ENCODE results near the gene TAL2. TPM values are rescaled to one million over a fixed set of nuclear protein-coding genes. Genes with fewer than 3 reads are reported as not detected.
A peak's percentile ranks its signal among the peaks of the same experiment; 100 is the strongest.

Gene TAL2
- total RNA-seq, 1 experiment from 2014 or later, result not detected

- intact Hi-C loops (cut with micrococcal nuclease; ENCODE audit: unreplicated experiment), result loop anchor here (10.0 kb wide), 1 partner anchor 60 kb away; no protein-coding TSS in a partner anchor
- TF ChIP-seq CTCF (IDR thresholded peaks at IDR 0.05; ENCODE audit: unreplicated experiment), result no peak
- Mint-ChIP-seq H3K27me3 (ENCODE audit: unreplicated experiment) (no peaks in the 10 kb centered on the region), H3K4me1 (ENCODE audit: low read depth, unreplicated experiment) (peaks cover 12% of the 10 kb centered on the region), H3K27ac (ENCODE audit: unreplicated experiment) (peak overlapping the region; percentile 60), H3K36me3 (ENCODE audit: insufficient read depth, unreplicated experiment) (peaks cover 18% of the 10 kb centered on the region), H3K4me3 (ENCODE audit: low read depth, unreplicated experiment) (peak overlapping the region; percentile 63), H3K9me3 (ENCODE audit: low read depth, unreplicated experiment) (no peaks in the 10 kb centered on the region)
- no TSS peak for BruUV-seq (replicated peaks)
- CTCF ChIA-PET, result no interaction called here
- DNase-seq, result peak; percentile 37
These were observed 32.8 kb downstream of the TAL2 start for GRCh38 chr9:105694848-105695581.

DNA sequence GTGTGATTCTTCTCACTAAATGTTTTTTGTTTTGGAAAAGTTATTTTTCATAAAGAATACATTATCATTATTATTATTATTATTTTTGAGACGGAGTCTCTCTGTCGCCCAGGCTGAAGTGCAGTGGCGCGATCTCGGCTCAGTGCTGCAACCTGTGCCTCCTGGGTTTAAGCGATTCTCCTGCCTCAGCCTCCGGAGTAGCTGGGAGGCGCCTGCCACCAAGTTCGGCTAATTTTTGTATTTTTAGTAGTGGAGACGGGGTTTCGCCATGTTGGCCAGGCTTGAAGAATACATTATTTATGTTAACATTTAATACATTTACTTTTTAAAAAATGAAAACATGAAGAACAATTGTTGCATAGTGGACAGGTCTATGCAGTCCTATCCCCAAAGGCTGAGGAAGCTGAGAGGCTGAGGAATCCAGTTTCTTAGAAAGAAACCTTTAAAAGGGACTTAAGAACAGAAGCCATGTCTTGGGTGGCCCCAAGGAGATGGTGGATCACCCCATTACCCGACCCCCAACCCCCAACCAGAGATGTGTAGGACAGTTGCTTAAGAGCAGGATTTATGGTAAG lies 34.0 kb downstream of the TAL2 start:
- Mint-ChIP-seq H3K4me3 (ENCODE audit: low read depth, unreplicated experiment) (no peak overlapping the region), H3K4me1 (ENCODE audit: low read depth, unreplicated experiment) (peaks cover 12% of the 10 kb centered on the region), H3K9me3 (ENCODE audit: low read depth, unreplicated experiment) (no peaks in the 10 kb centered on the region), H3K27me3 (ENCODE audit: unreplicated experiment) (no peaks in the 10 kb centered on the region), H3K27ac (ENCODE audit: unreplicated experiment) (no peak overlapping the region), H3K36me3 (ENCODE audit: insufficient read depth, unreplicated experiment) (peaks cover 18% of the 10 kb centered on the region)
- no peak for DNase-seq
- BruUV-seq (replicated peaks), result no TSS peak
- intact Hi-C loops (cut with micrococcal nuclease; ENCODE audit: unreplicated experiment), result loop anchor here (10.0 kb wide), 1 partner anchor 62 kb away; no protein-coding TSS in a partner anchor
- CTCF ChIA-PET, result no interaction called here
- no peak for TF ChIP-seq CTCF (IDR thresholded peaks at IDR 0.05; ENCODE audit: unreplicated experiment)

DNA sequence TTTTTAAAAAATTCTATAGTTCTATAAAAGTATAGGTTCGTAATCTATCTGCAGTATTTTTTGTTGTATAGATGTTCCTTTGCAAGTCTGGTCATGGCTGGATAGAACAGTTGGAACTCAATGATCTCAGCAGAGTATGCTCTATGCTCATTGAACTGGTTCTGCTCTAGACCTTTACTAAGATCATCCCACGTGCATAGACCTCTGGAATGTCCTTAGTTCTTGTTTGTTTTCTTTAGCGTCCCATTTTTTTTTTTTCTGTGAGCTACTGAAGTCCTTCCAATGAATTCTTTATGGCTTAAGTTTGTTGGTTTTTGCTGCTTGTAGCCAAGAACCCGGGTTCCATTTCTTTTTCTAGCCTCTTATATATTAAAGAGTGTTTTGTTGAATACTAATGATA lies 35.6 kb downstream of the TAL2 start:
- DNase-seq, result no peak
- H3K4me3 Mint-ChIP-seq (ENCODE audit: low read depth, unreplicated experiment), result no peak overlapping the region
- no peak overlapping the region for H3K27ac Mint-ChIP-seq (ENCODE audit: unreplicated experiment)
- TF ChIP-seq CTCF (IDR thresholded peaks at IDR 0.05; ENCODE audit: unreplicated experiment), result no peak
- H3K9me3 Mint-ChIP-seq (ENCODE audit: low read depth, unreplicated experiment), result no peaks in the 10 kb centered on the region
- H3K27me3 Mint-ChIP-seq (ENCODE audit: unreplicated experiment), result no peaks in the 10 kb centered on the region
- CTCF ChIA-PET, result no interaction called here
- peaks cover 18% of the 10 kb centered on the region for H3K36me3 Mint-ChIP-seq (ENCODE audit: insufficient read depth, unreplicated experiment)
- H3K4me1 Mint-ChIP-seq (ENCODE audit: low read depth, unreplicated experiment), result peaks cover 12% of the 10 kb centered on the region
- no TSS peak for BruUV-seq (replicated peaks)
- intact Hi-C loops (cut with micrococcal nuclease; ENCODE audit: unreplicated experiment), result loop anchor here (10.0 kb wide), 1 partner anchor 63 kb away; no protein-coding TSS in a partner anchor

GRCh38 chr9:105698348-105698870 lies 36.2 kb downstream of the TAL2 start:
- no peak overlapping the region for H3K4me3 Mint-ChIP-seq (ENCODE audit: low read depth, unreplicated experiment)
- H3K27ac Mint-ChIP-seq (ENCODE audit: unreplicated experiment), result no peak overlapping the region
- no peak for DNase-seq

More at GRCh38 chr9:105698348-105698870, 36.2 kb downstream of the TAL2 start:
- Mint-ChIP-seq H3K36me3 (ENCODE audit: insufficient read depth, unreplicated experiment) (peaks cover 18% of the 10 kb centered on the region), H3K9me3 (ENCODE audit: low read depth, unreplicated experiment) (no peaks in the 10 kb centered on the region), H3K27me3 (ENCODE audit: unreplicated experiment) (no peaks in the 10 kb centered on the region), H3K4me1 (ENCODE audit: low read depth, unreplicated experiment) (peaks cover 8% of the 10 kb centered on the region)
- CTCF ChIA-PET, result no interaction called here
- BruUV-seq (replicated peaks), result no TSS peak
- TF ChIP-seq CTCF (IDR thresholded peaks at IDR 0.05; ENCODE audit: unreplicated experiment), result no peak
- intact Hi-C loops (cut with micrococcal nuclease; ENCODE audit: unreplicated experiment), result loop anchor here (10.0 kb wide), 1 partner anchor 64 kb away; no protein-coding TSS in a partner anchor

Measured in Calu3 (cell line).